GM21737 (cell line): Measurements from ENCODE around the gene OXSR1.

ENCODE experiments used
- ATAC-seq: cut with Tn5 transposase; IDR thresholded peaks from one replicate; pipeline ENCODE4 v1.9.1; 2021; ENCODE audit warnings: mild to moderate bottlenecking, moderate library complexity; ENCODE audit not compliant: unreplicated experiment

The OXSR1 gene

DNA sequence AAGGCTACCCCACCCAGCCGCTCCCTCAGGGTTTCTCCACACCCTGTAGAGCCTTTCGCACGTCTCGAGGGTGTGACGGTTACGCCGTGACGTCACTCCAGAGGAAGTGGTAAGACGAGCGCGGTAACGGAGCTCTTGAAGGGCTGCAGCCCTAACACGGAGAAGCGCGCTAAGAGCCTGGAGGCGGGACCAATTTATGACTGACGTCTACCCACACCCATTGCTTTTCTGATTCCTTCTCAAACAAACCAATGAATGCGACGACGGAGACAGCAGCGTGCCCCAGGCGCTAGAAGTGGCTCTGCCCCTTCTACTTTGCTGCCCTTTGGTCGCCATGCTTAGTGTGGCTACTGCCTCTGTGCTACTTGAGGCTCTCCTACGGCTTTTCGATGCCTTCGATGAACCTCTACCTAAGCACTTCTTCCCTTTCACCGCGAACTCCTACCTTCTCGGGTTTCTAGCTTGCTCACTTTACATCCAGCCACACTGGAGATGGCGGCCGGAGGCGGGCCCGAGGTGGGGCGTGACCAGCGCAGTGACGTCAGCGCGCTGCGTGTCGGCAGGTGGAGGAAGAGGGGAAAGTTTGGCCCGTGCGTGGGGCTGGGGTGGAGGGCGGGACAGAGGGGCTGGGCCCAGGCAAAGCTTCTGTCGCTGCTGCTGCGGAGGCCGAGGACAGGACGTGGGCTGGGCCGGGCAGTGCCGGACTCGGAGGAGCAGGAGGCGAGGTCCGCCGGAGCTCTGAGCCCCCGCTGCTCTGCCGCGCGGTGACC, at the start of gene OXSR1:
Gene OXSR1, plus strand, starts transcription at position 586 of the 770 bp plus-strand sequence. CDS start 340 bp downstream, outside the sequence.
- peak; percentile 89 for ATAC-seq

DNA sequence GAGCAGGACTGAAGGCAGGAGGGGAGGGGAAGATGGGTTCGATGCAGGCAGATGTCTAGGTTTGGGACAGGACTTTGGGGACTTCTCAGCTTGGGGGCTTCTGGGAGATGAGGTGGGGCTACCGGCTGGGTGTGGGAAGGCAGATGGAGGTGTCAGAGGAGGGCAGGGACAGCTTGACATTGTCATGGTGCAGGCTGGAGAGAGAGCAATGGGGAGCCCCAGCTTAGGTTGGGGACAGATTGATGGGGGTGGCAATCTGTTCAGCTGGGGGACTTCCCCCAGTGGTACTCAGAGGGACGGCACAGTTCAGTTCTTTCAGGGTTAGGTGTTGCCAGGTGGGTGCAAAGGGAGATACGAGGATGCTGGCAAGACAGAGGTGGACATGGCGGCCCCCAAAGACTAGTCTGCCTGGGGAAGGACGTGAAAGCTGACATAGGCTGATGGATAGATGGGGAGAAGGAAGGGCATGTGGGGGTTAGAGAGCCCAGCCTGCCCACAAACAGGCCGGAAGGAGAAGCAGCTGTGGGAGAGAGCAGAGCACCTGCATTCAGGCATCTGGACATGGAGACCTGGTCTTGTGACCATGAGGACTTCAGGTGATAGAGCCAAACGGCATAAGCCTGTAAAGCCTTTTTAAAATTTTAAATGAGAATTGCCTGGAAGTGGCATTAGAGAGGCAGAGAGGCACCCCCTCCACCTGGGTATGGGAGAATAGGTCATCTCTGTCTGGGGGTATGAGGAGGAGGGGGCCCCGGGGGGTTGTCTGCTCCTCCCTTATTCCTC, 49.5 kb upstream of the OXSR1 start:
- no peak for ATAC-seq

- ATAC-seq: no peak
Measured at GRCh38 chr3:38116471-38117162, 48.7 kb upstream of the OXSR1 start.

- no peak for ATAC-seq
Measured at GRCh38 chr3:38117163-38117716, 48.1 kb upstream of the OXSR1 start.

- peak; percentile 45 for ATAC-seq
Measured at GRCh38 chr3:38117748-38118420, 47.5 kb upstream of the OXSR1 start.

DNA sequence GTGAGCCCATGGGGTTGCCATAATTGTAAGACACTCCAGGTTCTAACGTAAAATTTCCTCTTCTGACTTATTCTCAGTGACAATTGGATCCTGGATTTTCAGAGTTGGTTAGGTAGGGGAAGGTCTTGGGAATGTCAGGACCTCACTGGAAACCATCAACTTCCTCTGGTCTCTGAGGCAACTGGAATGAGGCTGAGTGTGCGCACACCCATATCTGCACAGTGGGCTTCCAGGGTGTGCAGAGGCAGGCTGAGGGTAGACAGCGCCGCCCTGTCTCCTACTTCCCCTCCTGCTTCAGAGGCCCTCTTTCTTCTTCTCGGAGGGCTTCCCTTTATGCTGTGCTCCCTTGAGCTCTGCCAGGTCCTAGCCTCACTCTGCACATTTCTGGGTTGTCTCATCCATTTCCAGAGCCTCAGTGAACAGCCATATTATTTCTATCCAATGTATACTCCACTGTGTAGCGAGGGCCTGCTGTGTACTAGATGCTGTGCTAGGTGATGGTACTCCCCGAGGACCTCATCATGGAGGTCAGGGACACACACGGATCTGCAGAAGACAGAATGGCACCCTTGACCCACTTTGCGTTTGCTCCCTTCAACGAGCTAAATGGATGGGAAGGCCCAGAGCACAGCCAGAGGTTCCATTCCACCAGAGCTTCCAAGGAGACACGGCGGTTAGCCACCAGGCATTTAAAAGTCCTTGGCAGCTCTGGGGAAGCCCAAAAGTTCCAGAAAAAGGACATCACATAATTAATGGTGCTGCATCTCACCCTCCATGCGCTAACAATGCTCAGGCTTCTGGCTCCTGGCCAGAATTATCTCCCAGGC, 46.7 kb upstream of the OXSR1 start:
- no peak for ATAC-seq

GRCh38 chr3:38119248-38119544, 46.1 kb upstream of the OXSR1 start:
- ATAC-seq: no peak

- no peak for ATAC-seq
Measured at GRCh38 chr3:38119821-38120692, 45.3 kb upstream of the OXSR1 start.

GRCh38 chr3:38120693-38121450, 44.5 kb upstream of the OXSR1 start:
- ATAC-seq: no peak

GRCh38 chr3:38121451-38121831, 43.9 kb upstream of the OXSR1 start:
- ATAC-seq: no peak

GRCh38 chr3:38121832-38122461, 43.4 kb upstream of the OXSR1 start:
- no peak for ATAC-seq

GRCh38 chr3:38122712-38123290, 42.5 kb upstream of the OXSR1 start:
- no peak for ATAC-seq

DNA sequence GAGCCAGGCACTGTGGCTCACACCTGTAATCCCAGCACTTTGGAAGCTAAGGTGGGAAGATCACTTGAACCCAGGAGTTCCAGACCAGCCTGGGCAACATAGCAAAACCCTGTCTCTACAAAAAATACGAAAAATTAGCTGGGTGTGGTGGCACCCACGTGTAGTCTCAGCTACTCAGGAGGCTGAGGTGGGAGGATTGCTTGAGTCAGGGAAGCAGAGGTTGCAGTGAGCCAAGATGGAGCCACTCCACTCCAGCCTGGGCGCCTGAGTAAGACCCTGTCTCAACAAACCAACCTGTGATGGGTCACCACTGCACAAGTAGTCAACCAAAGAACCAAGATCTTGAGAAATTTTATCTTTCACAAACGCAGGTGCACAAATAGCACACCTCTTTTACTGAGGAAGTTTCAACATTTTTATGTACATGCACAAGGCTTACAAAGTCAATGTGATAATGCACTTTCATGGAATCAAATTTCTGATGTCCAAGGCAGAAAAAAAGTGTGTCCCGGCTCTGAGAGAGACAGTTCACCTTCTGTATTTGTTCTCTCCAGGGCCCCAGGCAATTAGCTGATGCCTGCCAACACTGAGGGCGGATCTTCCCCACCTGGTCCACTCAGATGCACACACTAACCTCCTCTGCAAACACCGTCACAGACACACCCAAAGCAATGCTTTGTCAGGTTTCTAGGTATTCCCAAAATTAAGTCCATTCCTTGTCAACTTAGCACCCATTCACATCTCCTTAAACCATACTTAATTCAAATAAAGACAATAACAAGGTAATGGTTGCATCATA, 40.8 kb upstream of the OXSR1 start:
- no peak for ATAC-seq

DNA sequence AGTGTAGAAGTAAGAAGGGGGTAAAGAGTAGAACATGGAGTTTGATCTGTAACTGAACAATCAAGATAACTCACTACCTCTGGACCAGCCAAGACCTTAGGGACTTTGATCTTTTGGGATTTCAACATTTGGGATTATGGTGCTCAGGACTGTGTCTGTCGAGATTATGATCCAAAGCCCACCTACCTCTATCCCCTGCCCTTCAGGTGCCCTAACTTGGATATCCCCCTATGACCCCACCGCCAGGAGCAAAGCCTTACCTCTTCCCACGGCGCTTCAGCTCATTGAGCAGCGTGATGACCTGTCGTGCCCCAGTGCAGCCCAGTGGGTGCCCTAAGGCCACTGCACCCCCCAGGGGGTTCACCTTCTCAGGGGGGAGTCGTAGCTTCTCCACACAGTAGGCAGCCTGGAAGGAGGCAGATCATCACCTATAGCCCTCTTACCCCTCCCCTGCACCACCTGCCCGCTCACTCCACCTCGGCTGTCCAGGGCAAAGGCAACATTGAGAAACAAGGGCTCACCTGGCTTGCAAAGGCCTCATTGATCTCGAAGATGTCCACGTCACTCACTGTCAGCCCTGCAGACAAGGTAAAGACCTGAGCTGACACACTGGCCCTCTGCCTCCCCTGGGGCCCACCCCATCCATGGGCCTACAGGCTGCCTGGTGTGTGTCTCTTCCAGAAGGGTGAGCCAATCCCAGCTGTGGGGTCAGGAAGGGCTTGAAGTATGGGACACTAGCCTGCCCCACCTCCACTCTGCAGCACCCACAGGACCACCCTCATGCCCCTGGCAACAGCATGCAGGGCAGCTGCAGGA, 39.8 kb upstream of the OXSR1 start:
- no peak for ATAC-seq

- ATAC-seq: no peak
Measured at GRCh38 chr3:38126121-38126892, 39.0 kb upstream of the OXSR1 start.
